Activated CD8-positive, alpha-beta memory T cell treated with anti-CD3 and anti-CD28 coated beads, Interleukin-2, amount 50 U/mL, for 4 hours (primary cell): ENCODE data around the gene ATXN2L.
"Not testable (repeated sequence)": the region's sequence is repeated elsewhere in the genome, so short reads cannot be mapped to it uniquely, and the experiment has no call there.

Experiments
- DNase-seq: peaks from one replicate; pipeline ENCODE4 v3.0.0-alpha.2; 2020

The ATXN2L gene

GRCh38 chr16:28838558-28838918, 15.7 kb downstream of the ATXN2L start:
- DNase-seq = no peak

- no peak for DNase-seq
These were observed 16.3 kb downstream of the ATXN2L start for GRCh38 chr16:28839004-28839639.

- DNase-seq = no peak
These were observed 17.1 kb downstream of the ATXN2L start for GRCh38 chr16:28839899-28840298.

GRCh38 chr16:28842696-28843095, 19.9 kb downstream of the ATXN2L start:
- DNase-seq = no peak

- no peak for DNase-seq
These were observed 21.0 kb downstream of the ATXN2L start for GRCh38 chr16:28843766-28844165.

GRCh38 chr16:28844226-28844885, 21.6 kb downstream of the ATXN2L start:
- DNase-seq = no peak

GRCh38 chr16:28845293-28845692, 22.5 kb downstream of the ATXN2L start:
- no peak for DNase-seq

- DNase-seq = no peak
These were observed 22.9 kb downstream of the ATXN2L start for GRCh38 chr16:28845761-28846079.

GRCh38 chr16:28846080-28846932, 23.5 kb downstream of the ATXN2L start, which contains the start of gene TUFM:
TUFM (minus strand) TSS chr16:28846348; CDS start chr16:28846269, 79 bp downstream.
- DNase-seq = peak; percentile 98

- DNase-seq = no peak
These were observed 24.1 kb downstream of the ATXN2L start for GRCh38 chr16:28846933-28847273.

GRCh38 chr16:28858421-28858820, 35.6 kb downstream of the ATXN2L start:
- no peak for DNase-seq

GRCh38 chr16:28859326-28859725, 36.5 kb downstream of the ATXN2L start:
- no peak for DNase-seq

- DNase-seq = no peak
These were observed 41.4 kb downstream of the ATXN2L start for GRCh38 chr16:28863929-28864793.

- no peak for DNase-seq
These were observed 42.3 kb downstream of the ATXN2L start for GRCh38 chr16:28865001-28865688.

GRCh38 chr16:28865722-28866453, 43.1 kb downstream of the ATXN2L start:
- DNase-seq = no peak

- DNase-seq = no peak
These were observed 43.6 kb downstream of the ATXN2L start for GRCh38 chr16:28866454-28866804.

GRCh38 chr16:28867241-28867640, 44.4 kb downstream of the ATXN2L start:
- DNase-seq = no peak

GRCh38 chr16:28867646-28868045, 44.8 kb downstream of the ATXN2L start:
- DNase-seq = not testable (repeated sequence)

- no peak for DNase-seq
These were observed 46.4 kb downstream of the ATXN2L start for GRCh38 chr16:28869201-28869600.

GRCh38 chr16:28872952-28873351, 50.2 kb downstream of the ATXN2L start:
- DNase-seq = no peak

- DNase-seq = peak; percentile 62
These were observed 50.9 kb downstream of the ATXN2L start for GRCh38 chr16:28873543-28874201.
